Measurements from ENCODE around the gene CDKN3.

DNA sequence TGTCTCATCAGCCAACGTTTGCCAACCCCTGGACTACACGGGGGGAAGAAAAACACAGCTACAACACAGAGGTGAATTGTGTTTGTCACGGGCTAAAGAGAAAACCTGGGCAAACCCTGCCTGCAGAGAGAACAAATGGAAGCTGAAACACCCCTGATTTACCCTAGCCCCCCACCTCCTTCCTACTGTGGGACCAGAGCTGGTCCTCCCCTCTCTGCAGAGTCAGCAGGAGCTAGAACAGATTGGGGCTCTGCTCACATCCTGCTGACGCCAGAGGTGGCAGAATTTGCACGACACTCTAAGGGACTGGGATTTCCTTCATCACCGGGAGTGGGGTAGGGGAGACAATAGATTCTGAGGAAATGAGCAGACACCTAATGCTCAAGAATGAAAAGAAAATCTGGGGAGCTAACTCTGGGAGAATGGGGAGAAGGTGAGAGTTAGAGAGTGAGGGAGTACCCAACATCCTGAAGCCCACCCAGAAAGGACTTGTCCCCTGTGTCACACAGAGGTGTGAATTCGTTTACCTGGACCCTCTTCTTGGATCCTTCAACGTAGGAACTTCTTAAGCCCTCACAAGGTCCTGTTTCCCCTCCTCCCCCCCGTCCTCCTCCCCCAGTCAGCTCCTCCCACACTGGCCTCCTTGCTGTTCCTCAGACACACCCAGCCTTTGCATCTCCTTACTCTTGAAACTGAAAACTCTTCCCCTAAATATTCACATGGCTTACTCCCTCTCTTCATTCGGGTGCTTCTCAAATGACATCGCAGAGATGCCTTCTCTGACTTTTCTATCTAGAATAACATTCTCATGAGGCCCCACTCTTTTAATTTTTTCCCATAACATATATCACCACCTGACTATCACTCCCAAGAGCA, 26.2 kb upstream of the CDKN3 start:
- TF ChIP-seq, protein P1, sequence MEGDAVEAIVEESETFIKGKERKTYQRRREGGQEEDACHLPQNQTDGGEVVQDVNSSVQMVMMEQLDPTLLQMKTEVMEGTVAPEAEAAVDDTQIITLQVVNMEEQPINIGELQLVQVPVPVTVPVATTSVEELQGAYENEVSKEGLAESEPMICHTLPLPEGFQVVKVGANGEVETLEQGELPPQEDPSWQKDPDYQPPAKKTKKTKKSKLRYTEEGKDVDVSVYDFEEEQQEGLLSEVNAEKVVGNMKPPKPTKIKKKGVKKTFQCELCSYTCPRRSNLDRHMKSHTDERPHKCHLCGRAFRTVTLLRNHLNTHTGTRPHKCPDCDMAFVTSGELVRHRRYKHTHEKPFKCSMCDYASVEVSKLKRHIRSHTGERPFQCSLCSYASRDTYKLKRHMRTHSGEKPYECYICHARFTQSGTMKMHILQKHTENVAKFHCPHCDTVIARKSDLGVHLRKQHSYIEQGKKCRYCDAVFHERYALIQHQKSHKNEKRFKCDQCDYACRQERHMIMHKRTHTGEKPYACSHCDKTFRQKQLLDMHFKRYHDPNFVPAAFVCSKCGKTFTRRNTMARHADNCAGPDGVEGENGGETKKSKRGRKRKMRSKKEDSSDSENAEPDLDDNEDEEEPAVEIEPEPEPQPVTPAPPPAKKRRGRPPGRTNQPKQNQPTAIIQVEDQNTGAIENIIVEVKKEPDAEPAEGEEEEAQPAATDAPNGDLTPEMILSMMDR (conservative IDR thresholded peaks at IDR 0.05; ENCODE audit: low read length), result no peak
- no peak for TF ChIP-seq EZH2phosphoT487 (IDR thresholded peaks at IDR 0.05; ENCODE audit: borderline replicate concordance)

Measured in Loucy (cell line).